IMR-90 (cell line): ENCODE measurements around the gene DTD1. TPM values are rescaled to one million over a fixed set of nuclear protein-coding genes. Genes with fewer than 3 reads are reported as not detected.

Experiments
- ATAC-seq: fragments of 200-7000 bp; cut with Tn5 transposase; 2 replicates; pipeline ENCODE4 v1.9.1; 2020; ENCODE audit warnings: low read depth, mild to moderate bottlenecking, moderate library complexity
- BruUV-seq: library from RNA; stranded (reverse); fragments of 400-500 nt; replicated peaks from 2 replicates; lab custom pipeline; 2021; lab: Mats Ljungman, UMichigan
- CTCF ChIA-PET: fragments of 300-600 bp; formaldehyde crosslinking; extraction: SDS; loops from one replicate; lab custom pipeline; 2021; ENCODE audit warnings: antibody characterized with exemption; lab: Yijun Ruan, JAX
- POLR2A ChIA-PET: fragments of 300-600 bp; sonication (Branson Sonifier 250); formaldehyde crosslinking; loops from one replicate; lab custom pipeline; 2022; ENCODE audit warnings: antibody characterized with exemption; ENCODE audit not compliant: unreplicated experiment; lab: Charles Lee
- DNase-seq: peaks from one replicate; pipeline ENCODE4 v3.0.0; 2013
- H2AFZ ChIP-seq: replicated peaks from 2 replicates; pipeline ENCODE3; 2013; ENCODE audit warnings: low read length, mild to moderate bottlenecking; ENCODE audit not compliant: poor library complexity
- H2AK5ac ChIP-seq: 2 replicates; pipeline ENCODE4 v1.6.1; 2013; ENCODE audit warnings: low read depth, low read length, inconsistent platforms
- H2AK9ac ChIP-seq: replicated peaks from 2 replicates; pipeline ENCODE3; 2013; ENCODE audit warnings: mild to moderate bottlenecking, low read depth, low read length, moderate library complexity; ENCODE audit not compliant: poor library complexity
- H2BK120ac ChIP-seq: 2 replicates; pipeline ENCODE4 v1.6.1; 2013; ENCODE audit warnings: low read depth, low read length, inconsistent platforms
- H2BK15ac ChIP-seq: 3 replicates; pipeline ENCODE4 v1.6.1; 2013; ENCODE audit warnings: low read depth, low read length, inconsistent platforms
- H2BK20ac ChIP-seq: 2 replicates; pipeline ENCODE4 v1.6.1; 2013; ENCODE audit warnings: low read depth, mild to moderate bottlenecking, inconsistent platforms, low read length, moderate library complexity
- H2BK5ac ChIP-seq: 2 replicates; pipeline ENCODE4 v1.6.1; 2013; ENCODE audit warnings: mild to moderate bottlenecking, low read depth, low read length, inconsistent platforms; ENCODE audit not compliant: poor library complexity, severe bottlenecking
- H3K14ac ChIP-seq: replicated peaks from 2 replicates; pipeline ENCODE4 v1.6.1; 2013; ENCODE audit warnings: low read depth, low read length, inconsistent platforms
- H3K18ac ChIP-seq: 2 replicates; pipeline ENCODE4 v1.6.1; 2013; ENCODE audit warnings: low read depth, low read length, control low read depth
- H3K23ac ChIP-seq: 2 replicates; pipeline ENCODE4 v1.6.1; 2013; ENCODE audit warnings: low read depth, low read length, inconsistent platforms
- H3K27ac ChIP-seq: 2 replicates; pipeline ENCODE4 v1.5.1; 2013; ENCODE audit warnings: mild to moderate bottlenecking, control low read depth, low read length; ENCODE audit not compliant: insufficient read depth
- H3K27me3 ChIP-seq: 2 replicates; pipeline ENCODE4 v1.6.1; 2013; ENCODE audit warnings: low read length; ENCODE audit not compliant: control insufficient read depth, insufficient read depth
- H3K36me3 ChIP-seq: 2 replicates; pipeline ENCODE4 v1.6.1; 2013; ENCODE audit warnings: low read length, mixed read lengths; ENCODE audit not compliant: control insufficient read depth, insufficient read depth
- H3K4ac ChIP-seq: 2 replicates; pipeline ENCODE4 v1.6.1; 2013; ENCODE audit warnings: low read depth, low read length, inconsistent platforms
- H3K4me1 ChIP-seq: 2 replicates; pipeline ENCODE4 v1.6.1; 2013; ENCODE audit warnings: low read length, mixed read lengths; ENCODE audit not compliant: control insufficient read depth, insufficient read depth
- H3K4me2 ChIP-seq: 2 replicates; pipeline ENCODE4 v1.6.1; 2013; ENCODE audit warnings: low read depth, mild to moderate bottlenecking, control low read depth, low read length, moderate library complexity
- H3K4me3 ChIP-seq: 2 replicates; pipeline ENCODE4 v1.5.1; 2013; ENCODE audit warnings: low read depth, mild to moderate bottlenecking, control low read depth, low read length, moderate library complexity; ENCODE audit not compliant: insufficient read depth
- H3K56ac ChIP-seq: 2 replicates; pipeline ENCODE4 v1.6.1; 2013; ENCODE audit warnings: low read length, inconsistent platforms; ENCODE audit not compliant: insufficient read depth; ENCODE audit errors: extremely low read depth
- H3K79me1 ChIP-seq, 2 experiments: 2 replicates each; pipeline ENCODE4 v1.6.1; 2013; ENCODE audit warnings: low read length in 2 of 2, inconsistent platforms in 1 of 2, low read depth in 1 of 2
- H3K9ac ChIP-seq: 2 replicates; pipeline ENCODE4 v1.6.1; 2013; ENCODE audit warnings: low read depth, low read length, control low read depth
- H3K9me1 ChIP-seq: 2 replicates; pipeline ENCODE4 v1.6.1; 2013; ENCODE audit warnings: low read length, inconsistent platforms; ENCODE audit not compliant: insufficient read depth
- H3K9me3 ChIP-seq: 2 replicates; pipeline ENCODE4 v1.6.1; 2013; ENCODE audit warnings: low read length; ENCODE audit not compliant: control insufficient read depth, insufficient read depth
- H4K20me1 ChIP-seq: 2 replicates; pipeline ENCODE4 v1.6.1; 2013; ENCODE audit warnings: low read length, inconsistent platforms; ENCODE audit not compliant: insufficient read depth
- H4K5ac ChIP-seq: 2 replicates; pipeline ENCODE4 v1.6.1; 2013; ENCODE audit warnings: mild to moderate bottlenecking, low read depth, low read length, control low read depth
- H4K8ac ChIP-seq, 2 experiments: 2 replicates each; pipeline ENCODE4 v1.6.1; 2013; ENCODE audit warnings: low read depth in 2 of 2, low read length in 2 of 2, control low read depth in 1 of 2, inconsistent platforms in 1 of 2
- H4K91ac ChIP-seq: 2 replicates; pipeline ENCODE4 v1.6.1; 2013; ENCODE audit warnings: low read depth, low read length, inconsistent platforms; ENCODE audit not compliant: insufficient read depth
- MAZ ChIP-seq: IDR thresholded peaks from 2 replicates; pipeline ENCODE4 v1.6.1; 2012; ENCODE audit warnings: low read depth, mild to moderate bottlenecking, low read length, improper control_type of control experiment, moderate library complexity, borderline replicate concordance
- MXI1 ChIP-seq: IDR thresholded peaks from 2 replicates; pipeline ENCODE4 v1.6.1; 2012; ENCODE audit warnings: low read depth, mild to moderate bottlenecking, low read length, moderate library complexity, borderline replicate concordance
- SMC3 ChIP-seq: fragments of 150-350 bp; IDR thresholded peaks from 2 replicates; pipeline ENCODE4 v1.6.1; 2016; ENCODE audit warnings: low read depth, mild to moderate bottlenecking, antibody characterized with exemption, low read length, moderate library complexity
- WGBS, 2 experiments: methylation state at CpG; one replicate each; pipeline versions ENCODE4 v1.1.5 to v1.1.7; 2013; ENCODE audit warnings: missing lambda C conversion rate in 2 of 2; ENCODE audit not compliant: insufficient read length in 1 of 2; ENCODE audit errors: extremely low coverage in 2 of 2; 5-methylcytosine and 5-hydroxymethylcytosine counted together
- dilution Hi-C: fragments of 300-500 bp; cut with HindIII; formaldehyde crosslinking; loops from one replicate; pipeline ENCODE4 v1.14.3; 2018; ENCODE audit warnings: low sequenced_read_pairs; ENCODE audit not compliant: unreplicated experiment
- in situ Hi-C: fragments of 300-500 bp; cut with MboI; formaldehyde crosslinking; loops from 3 replicates; pipeline ENCODE4 v1.14.3; 2019; ENCODE audit warnings: low sequenced_read_pairs, inconsistent platforms, mixed read lengths
- intact Hi-C: fragments of 100-400 bp; cut with micrococcal nuclease; formaldehyde crosslinking; loops from 2 replicates; pipeline ENCODE4 v1.10.0; 2022
- polyA plus RNA-seq, 3 experiments: library from polyadenylated mRNA; depleted of rRNA; stranded (reverse); fragments of >200 nt; gene quantifications; 2 replicates each; pipeline ENCODE4 v1.2.3, GENCODE V29; 2012; ENCODE audit warnings: low replicate concordance in 1 of 3
- total RNA-seq: library from RNA; depleted of rRNA; stranded (reverse); fragments of >200 nt; gene quantifications from 2 replicates; pipeline ENCODE4 v1.2.3, GENCODE V29; 2012
- TF ChIP-seq, protein P1 (sequence below): conservative IDR thresholded peaks from 2 replicates; pipeline ENCODE4 v1.5.1; 2012; ENCODE audit warnings: mild to moderate bottlenecking, low read depth, low read length, improper control_type of control experiment

Gene DTD1
- total and polyA plus RNA-seq, 2 of the 4 experiments (the other 2 are of a cell fraction): 73.1 to 101 TPM

DNA sequence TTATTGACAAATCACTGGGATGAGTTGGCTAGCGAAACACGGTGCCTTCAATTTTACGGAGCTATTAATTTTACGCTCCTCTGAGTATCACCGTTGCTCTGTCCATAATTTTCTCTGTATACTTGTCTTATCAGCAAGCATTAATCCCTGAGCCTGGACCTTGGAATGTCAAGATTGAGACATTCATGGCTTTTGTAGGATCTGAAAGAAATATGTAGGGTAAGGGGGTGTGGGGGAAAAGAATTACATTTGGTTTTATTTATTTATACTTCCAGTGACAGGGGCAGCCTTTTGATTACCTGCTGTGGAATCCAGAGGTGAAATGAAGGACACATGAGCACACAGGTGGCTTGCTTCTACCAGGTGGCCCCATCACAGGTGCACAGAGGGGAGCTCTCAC, 46.6 kb downstream of the DTD1 start:
- Histone ChIP-seq H3K27ac (no peak overlapping the region), H2BK20ac (no peak overlapping the region), H4K8ac (no peak overlapping the region), H3K9ac (no peak overlapping the region), H3K79me1 (peaks cover 10 to 11% of the 10 kb centered on the region in 2 experiments; a peak in 3 of 4 replicates), H2BK15ac (no peak overlapping the region), H3K9me1 (peaks cover 3% of the 10 kb centered on the region; the same call in 1 of the 2 replicates), H3K56ac (no peak overlapping the region), H4K91ac (no peak overlapping the region), H3K4ac (no peak overlapping the region), H3K4me3 (no peak overlapping the region), H3K4me1 (no peaks in the 10 kb centered on the region), H2AK9ac (no peak overlapping the region), H3K36me3 (no peaks in the 10 kb centered on the region; the same call in 1 of the 2 replicates), H2BK5ac (no peak overlapping the region), H2BK120ac (no peak overlapping the region), H3K9me3 (no peaks in the 10 kb centered on the region), H3K18ac (no peak overlapping the region), H2AK5ac (no peak overlapping the region), H4K20me1 (no peaks in the 10 kb centered on the region), H3K14ac (no peak overlapping the region), H3K4me2 (no peak overlapping the region), H4K5ac (no peak overlapping the region), H2AFZ (no peak overlapping the region), H3K27me3 (no peaks in the 10 kb centered on the region), H3K23ac (no peak overlapping the region)
- in situ Hi-C loops: loop anchor here (10.0 to 25.0 kb wide), 3 partner anchors 97 to 1030 kb away; no protein-coding TSS in a partner anchor
- intact Hi-C loops: loop anchor here (5.0 to 10.0 kb wide), 2 partner anchors 573 to 950 kb away; no protein-coding TSS in a partner anchor
- BruUV-seq: no TSS peak
- no CpG with 5 or more reads among the region's 5 CpGs for WGBS, 2 experiments
- dilution Hi-C loops: no loop called here
- ATAC-seq (no peak), DNase-seq (no peak)
- CTCF ChIA-PET: no interaction called here
- POLR2A ChIA-PET: no interaction called here
- TF ChIP-seq SMC3 (no peak), MAZ (no peak), MXI1 (no peak)
- TF ChIP-seq, protein P1, sequence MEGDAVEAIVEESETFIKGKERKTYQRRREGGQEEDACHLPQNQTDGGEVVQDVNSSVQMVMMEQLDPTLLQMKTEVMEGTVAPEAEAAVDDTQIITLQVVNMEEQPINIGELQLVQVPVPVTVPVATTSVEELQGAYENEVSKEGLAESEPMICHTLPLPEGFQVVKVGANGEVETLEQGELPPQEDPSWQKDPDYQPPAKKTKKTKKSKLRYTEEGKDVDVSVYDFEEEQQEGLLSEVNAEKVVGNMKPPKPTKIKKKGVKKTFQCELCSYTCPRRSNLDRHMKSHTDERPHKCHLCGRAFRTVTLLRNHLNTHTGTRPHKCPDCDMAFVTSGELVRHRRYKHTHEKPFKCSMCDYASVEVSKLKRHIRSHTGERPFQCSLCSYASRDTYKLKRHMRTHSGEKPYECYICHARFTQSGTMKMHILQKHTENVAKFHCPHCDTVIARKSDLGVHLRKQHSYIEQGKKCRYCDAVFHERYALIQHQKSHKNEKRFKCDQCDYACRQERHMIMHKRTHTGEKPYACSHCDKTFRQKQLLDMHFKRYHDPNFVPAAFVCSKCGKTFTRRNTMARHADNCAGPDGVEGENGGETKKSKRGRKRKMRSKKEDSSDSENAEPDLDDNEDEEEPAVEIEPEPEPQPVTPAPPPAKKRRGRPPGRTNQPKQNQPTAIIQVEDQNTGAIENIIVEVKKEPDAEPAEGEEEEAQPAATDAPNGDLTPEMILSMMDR: no peak
